ENCODE measurements around the gene CABP5.

CABP5 gene

GRCh38 chr19:48023518-48023917 is 20.4 kb downstream of the CABP5 start:
- Histone ChIP-seq H3K4me3 (ENCODE audit: low read depth, low read length) (no peak overlapping the region), H3K9me3 (ENCODE audit: control insufficient read depth, insufficient read depth, low read length) (no peaks in the 10 kb centered on the region), H3K36me3 (ENCODE audit: control insufficient read depth, insufficient read depth, low read length) (no peaks in the 10 kb centered on the region), H3K27me3 (ENCODE audit: control insufficient read depth, insufficient read depth, low read length) (no peaks in the 10 kb centered on the region), H3K4me1 (ENCODE audit: control insufficient read depth, insufficient read depth, low read length) (no peaks in the 10 kb centered on the region), H3K9ac (ENCODE audit: low read depth, low read length) (no peak overlapping the region)

GRCh38 chr19:48023011-48023410 is 20.9 kb downstream of the CABP5 start:
- no peaks in the 10 kb centered on the region for H3K9me3 ChIP-seq (ENCODE audit: control insufficient read depth, insufficient read depth, low read length)
- no peak overlapping the region for H3K4me3 ChIP-seq (ENCODE audit: low read depth, low read length)
- H3K36me3 ChIP-seq (ENCODE audit: control insufficient read depth, insufficient read depth, low read length), result no peaks in the 10 kb centered on the region
- no peaks in the 10 kb centered on the region for H3K4me1 ChIP-seq (ENCODE audit: control insufficient read depth, insufficient read depth, low read length)
- no peaks in the 10 kb centered on the region for H3K27me3 ChIP-seq (ENCODE audit: control insufficient read depth, insufficient read depth, low read length)
- H3K9ac ChIP-seq (ENCODE audit: low read depth, low read length), result no peak overlapping the region

DNA sequence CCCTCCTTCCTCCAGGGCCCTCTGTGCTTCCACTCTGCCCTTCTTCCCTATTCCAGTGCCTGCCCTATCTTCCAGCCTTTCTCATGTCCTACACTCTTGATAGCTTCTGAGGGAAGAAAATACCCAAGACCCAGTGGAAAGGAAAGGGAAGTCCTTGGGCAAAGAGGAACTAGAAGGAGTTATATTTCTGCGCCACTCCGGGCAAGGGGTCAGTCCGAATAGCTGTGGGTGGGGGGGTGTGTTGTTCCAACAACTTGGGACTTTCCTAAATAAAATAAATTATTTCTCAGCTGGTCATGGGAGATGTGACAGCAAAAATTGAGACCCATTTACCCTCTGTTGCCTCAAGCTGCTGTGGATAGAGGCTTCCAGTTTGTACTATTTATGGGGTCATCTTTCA is 23.2 kb downstream of the CABP5 start:
- Histone ChIP-seq H3K27me3 (ENCODE audit: control insufficient read depth, insufficient read depth, low read length) (no peaks in the 10 kb centered on the region), H3K9me3 (ENCODE audit: control insufficient read depth, insufficient read depth, low read length) (no peaks in the 10 kb centered on the region), H3K4me1 (ENCODE audit: control insufficient read depth, insufficient read depth, low read length) (no peaks in the 10 kb centered on the region), H3K36me3 (ENCODE audit: control insufficient read depth, insufficient read depth, low read length) (no peaks in the 10 kb centered on the region), H3K4me3 (ENCODE audit: low read depth, low read length) (no peak overlapping the region), H3K9ac (ENCODE audit: low read depth, low read length) (no peak overlapping the region)

GRCh38 chr19:48010932-48011758 is 32.7 kb downstream of the CABP5 start:
- Histone ChIP-seq H3K36me3 (ENCODE audit: control insufficient read depth, insufficient read depth, low read length) (no peaks in the 10 kb centered on the region), H3K4me3 (ENCODE audit: low read depth, low read length) (no peak overlapping the region), H3K9me3 (ENCODE audit: control insufficient read depth, insufficient read depth, low read length) (no peaks in the 10 kb centered on the region), H3K4me1 (ENCODE audit: control insufficient read depth, insufficient read depth, low read length) (no peaks in the 10 kb centered on the region), H3K9ac (ENCODE audit: low read depth, low read length) (no peak overlapping the region), H3K27me3 (ENCODE audit: control insufficient read depth, insufficient read depth, low read length) (no peaks in the 10 kb centered on the region)

DNA sequence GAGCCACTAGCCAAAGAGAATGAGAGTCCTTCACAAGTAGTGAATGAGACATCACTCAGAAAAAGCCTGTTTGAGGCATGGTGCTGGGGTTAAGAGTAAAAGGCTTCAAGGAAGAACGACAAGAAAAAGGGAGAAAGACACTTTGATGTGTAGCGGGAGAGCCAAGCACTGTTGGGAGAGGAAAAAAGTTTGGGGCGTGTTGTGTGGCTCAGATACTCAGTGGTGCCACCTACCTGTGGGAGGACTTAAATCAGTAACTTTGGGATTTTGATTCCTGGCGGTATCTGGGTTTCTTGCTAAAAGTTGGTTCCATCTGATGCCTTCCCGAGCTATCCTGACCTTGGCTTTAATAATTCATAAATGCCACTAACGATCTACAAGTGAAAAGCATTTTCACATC is 37.1 kb downstream of the CABP5 start:
- no peak overlapping the region for H3K9ac ChIP-seq (ENCODE audit: low read depth, low read length)
- H3K9me3 ChIP-seq (ENCODE audit: control insufficient read depth, insufficient read depth, low read length), result no peaks in the 10 kb centered on the region
- peak overlapping the region; percentile 40 for H3K4me3 ChIP-seq (ENCODE audit: low read depth, low read length)
- H3K27me3 ChIP-seq (ENCODE audit: control insufficient read depth, insufficient read depth, low read length), result no peaks in the 10 kb centered on the region
- H3K4me1 ChIP-seq (ENCODE audit: control insufficient read depth, insufficient read depth, low read length), result no peaks in the 10 kb centered on the region
- no peaks in the 10 kb centered on the region for H3K36me3 ChIP-seq (ENCODE audit: control insufficient read depth, insufficient read depth, low read length)

GRCh38 chr19:48004236-48004635 is 39.6 kb downstream of the CABP5 start:
- Histone ChIP-seq H3K4me3 (ENCODE audit: low read depth, low read length) (no peak overlapping the region), H3K9me3 (ENCODE audit: control insufficient read depth, insufficient read depth, low read length) (no peaks in the 10 kb centered on the region), H3K27me3 (ENCODE audit: control insufficient read depth, insufficient read depth, low read length) (no peaks in the 10 kb centered on the region), H3K9ac (ENCODE audit: low read depth, low read length) (no peak overlapping the region), H3K4me1 (ENCODE audit: control insufficient read depth, insufficient read depth, low read length) (no peaks in the 10 kb centered on the region), H3K36me3 (ENCODE audit: control insufficient read depth, insufficient read depth, low read length) (no peaks in the 10 kb centered on the region)

GRCh38 chr19:48000846-48001245 is 43.0 kb downstream of the CABP5 start:
- Histone ChIP-seq H3K36me3 (ENCODE audit: control insufficient read depth, insufficient read depth, low read length) (no peaks in the 10 kb centered on the region), H3K27me3 (ENCODE audit: control insufficient read depth, insufficient read depth, low read length) (no peaks in the 10 kb centered on the region), H3K9ac (ENCODE audit: low read depth, low read length) (no peak overlapping the region), H3K4me1 (ENCODE audit: control insufficient read depth, insufficient read depth, low read length) (no peaks in the 10 kb centered on the region), H3K9me3 (ENCODE audit: control insufficient read depth, insufficient read depth, low read length) (no peaks in the 10 kb centered on the region), H3K4me3 (ENCODE audit: low read depth, low read length) (no peak overlapping the region)

DNA sequence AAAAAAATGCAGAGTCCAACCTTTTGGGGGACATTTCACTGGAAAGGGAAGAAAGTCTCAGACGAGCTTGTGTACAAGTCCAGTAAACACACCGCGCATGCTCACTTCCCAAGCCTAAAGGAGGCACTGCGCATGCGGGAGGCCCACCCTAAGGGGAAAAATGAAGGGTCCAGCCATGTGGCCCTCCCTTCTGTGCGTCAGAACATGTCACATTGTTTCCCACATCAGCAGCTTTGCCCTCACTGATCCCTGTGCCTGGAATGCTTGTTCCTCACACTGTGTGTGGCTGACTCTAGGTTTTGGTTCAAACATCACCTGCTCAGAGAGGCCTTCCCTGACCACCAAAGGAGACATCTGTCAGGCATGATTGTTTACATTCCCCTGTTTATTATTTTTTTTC is 45.1 kb downstream of the CABP5 start:
- Histone ChIP-seq H3K4me1 (ENCODE audit: control insufficient read depth, insufficient read depth, low read length) (no peaks in the 10 kb centered on the region), H3K9ac (ENCODE audit: low read depth, low read length) (no peak overlapping the region), H3K27me3 (ENCODE audit: control insufficient read depth, insufficient read depth, low read length) (no peaks in the 10 kb centered on the region), H3K9me3 (ENCODE audit: control insufficient read depth, insufficient read depth, low read length) (no peaks in the 10 kb centered on the region), H3K4me3 (ENCODE audit: low read depth, low read length) (no peak overlapping the region), H3K36me3 (ENCODE audit: control insufficient read depth, insufficient read depth, low read length) (no peaks in the 10 kb centered on the region)

DNA sequence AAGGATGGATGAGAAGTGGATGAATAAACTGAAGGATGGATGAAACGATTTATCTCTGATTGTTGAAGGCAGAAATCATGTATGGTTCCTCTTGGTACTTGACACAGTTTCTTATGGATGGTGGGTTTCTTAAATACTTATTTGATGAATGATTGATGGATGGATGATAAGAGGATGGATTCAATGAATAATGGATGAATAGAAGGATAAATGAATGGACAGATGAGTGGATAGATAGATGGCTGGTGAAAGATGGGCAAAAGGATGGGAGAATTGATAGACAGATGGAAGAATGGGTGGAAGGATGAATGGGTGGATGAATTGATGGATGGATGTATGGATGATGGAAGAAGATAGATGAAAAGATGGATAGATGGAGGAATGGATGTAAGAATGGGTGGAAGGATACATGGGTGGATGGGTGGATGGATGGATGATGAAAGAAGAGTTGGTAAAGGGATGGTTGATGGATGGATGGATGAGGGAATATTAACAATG is 47.6 kb downstream of the CABP5 start:
- H3K36me3 ChIP-seq (ENCODE audit: control insufficient read depth, insufficient read depth, low read length), result no peaks in the 10 kb centered on the region
- no peaks in the 10 kb centered on the region for H3K27me3 ChIP-seq (ENCODE audit: control insufficient read depth, insufficient read depth, low read length)
- no peaks in the 10 kb centered on the region for H3K4me1 ChIP-seq (ENCODE audit: control insufficient read depth, insufficient read depth, low read length)
- no peaks in the 10 kb centered on the region for H3K9me3 ChIP-seq (ENCODE audit: control insufficient read depth, insufficient read depth, low read length)
- no peak overlapping the region for H3K9ac ChIP-seq (ENCODE audit: low read depth, low read length)
- no peak overlapping the region for H3K4me3 ChIP-seq (ENCODE audit: low read depth, low read length)

DNA sequence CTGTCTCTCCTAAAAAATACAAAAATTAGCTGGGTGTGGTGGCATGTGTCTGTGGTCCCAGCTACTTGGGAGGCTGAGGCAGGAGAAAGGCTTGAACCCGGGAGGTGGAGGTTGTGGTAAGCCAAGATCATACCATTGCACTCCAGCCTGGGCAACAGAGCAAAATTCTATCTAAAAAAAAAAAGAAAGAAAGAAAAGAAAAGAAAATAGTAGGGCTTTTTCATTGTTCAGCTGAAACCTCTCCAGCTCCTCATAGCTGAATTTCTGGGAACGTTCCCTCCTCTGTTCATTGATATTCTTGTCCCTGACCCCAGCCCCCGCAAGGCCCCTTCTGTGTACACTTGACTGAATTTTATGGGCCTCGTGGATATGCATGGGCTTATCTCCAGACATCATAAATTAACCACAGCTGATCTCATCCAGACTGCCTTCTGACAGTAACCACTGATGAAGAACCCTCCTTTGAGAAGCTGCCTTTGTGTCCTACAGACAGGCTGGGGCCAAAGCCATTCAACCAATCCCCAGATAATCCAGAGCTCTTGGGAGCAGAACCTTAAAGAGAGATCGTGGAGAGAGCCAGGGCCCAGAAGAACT is 49.6 kb downstream of the CABP5 start, which contains the start of gene ELSPBP1:
Gene ELSPBP1 (plus strand): TSS at position 424 of the 594 bp plus-strand sequence. CDS start 14,036 bp downstream, outside the sequence.
- H3K36me3 ChIP-seq (ENCODE audit: control insufficient read depth, insufficient read depth, low read length), result no peaks in the 10 kb centered on the region
- no peak within 1 kb of the TSS for H3K4me3 ChIP-seq (ENCODE audit: low read depth, low read length)
- no peaks in the 10 kb centered on the region for H3K4me1 ChIP-seq (ENCODE audit: control insufficient read depth, insufficient read depth, low read length)
- no peaks in the 10 kb centered on the region for H3K27me3 ChIP-seq (ENCODE audit: control insufficient read depth, insufficient read depth, low read length)
- H3K9me3 ChIP-seq (ENCODE audit: control insufficient read depth, insufficient read depth, low read length), result no peaks in the 10 kb centered on the region
- H3K9ac ChIP-seq (ENCODE audit: low read depth, low read length), result no peak within 1 kb of the TSS

GRCh38 chr19:47992070-47992469 is 51.8 kb downstream of the CABP5 start, which contains the start of gene BSPH1:
TSS of gene BSPH1 (minus strand) at chr19:47992170. CDS start at chr19:47992081, 89 bp downstream.
- no peaks in the 10 kb centered on the region for H3K9me3 ChIP-seq (ENCODE audit: control insufficient read depth, insufficient read depth, low read length)
- no peaks in the 10 kb centered on the region for H3K27me3 ChIP-seq (ENCODE audit: control insufficient read depth, insufficient read depth, low read length)
- H3K4me1 ChIP-seq (ENCODE audit: control insufficient read depth, insufficient read depth, low read length), result no peaks in the 10 kb centered on the region
- no peak within 1 kb of the TSS for H3K4me3 ChIP-seq (ENCODE audit: low read depth, low read length)
- H3K36me3 ChIP-seq (ENCODE audit: control insufficient read depth, insufficient read depth, low read length), result no peaks in the 10 kb centered on the region
- no peak within 1 kb of the TSS for H3K9ac ChIP-seq (ENCODE audit: low read depth, low read length)

All from iPS-15b (cell line).